NCI-H187 treated with DMSO at 0.1 percent for 48 hours (cell line): ENCODE data around the gene ESR1.

Experiments used
- DNase-seq: peaks from one replicate; lab custom pipeline; 2025; lab: John Stamatoyannopoulos, UW

The ESR1 gene

GRCh38 chr6:152094992-152095592, 287.6 kb downstream of the ESR1 start:
- no peak for DNase-seq

- DNase-seq = no peak
These were observed 289.5 kb downstream of the ESR1 start for GRCh38 chr6:152096863-152097496.

GRCh38 chr6:152098683-152099082, 291.2 kb downstream of the ESR1 start:
- no peak for DNase-seq

GRCh38 chr6:152099446-152100182, 292.1 kb downstream of the ESR1 start:
- no peak for DNase-seq

GRCh38 chr6:152100183-152100618, 292.7 kb downstream of the ESR1 start:
- DNase-seq = no peak

GRCh38 chr6:152107973-152108372, 300.5 kb downstream of the ESR1 start:
- DNase-seq = no peak

GRCh38 chr6:152110886-152111820, 303.7 kb downstream of the ESR1 start:
- no peak for DNase-seq

GRCh38 chr6:152112491-152113261, 305.2 kb downstream of the ESR1 start:
- no peak for DNase-seq

- DNase-seq = no peak
These were observed 310.0 kb downstream of the ESR1 start for GRCh38 chr6:152117156-152118133.

GRCh38 chr6:152118224-152118623, 310.7 kb downstream of the ESR1 start:
- DNase-seq = no peak

- DNase-seq = no peak
These were observed 311.2 kb downstream of the ESR1 start for GRCh38 chr6:152118678-152119077.

GRCh38 chr6:152119831-152120230, 312.3 kb downstream of the ESR1 start:
- no peak for DNase-seq

GRCh38 chr6:152121910-152122309, 314.4 kb downstream of the ESR1 start:
- DNase-seq = no peak

GRCh38 chr6:152122434-152122833, 315.0 kb downstream of the ESR1 start:
- no peak for DNase-seq

GRCh38 chr6:152123076-152123475, 315.6 kb downstream of the ESR1 start:
- DNase-seq = no peak

- no peak for DNase-seq
These were observed 317.1 kb downstream of the ESR1 start for GRCh38 chr6:152124429-152125074.

- DNase-seq = no peak
These were observed 320.1 kb downstream of the ESR1 start for GRCh38 chr6:152127432-152128165.

- DNase-seq = no peak
These were observed 322.2 kb downstream of the ESR1 start for GRCh38 chr6:152129691-152130151.

GRCh38 chr6:152130441-152130840, 323.0 kb downstream of the ESR1 start:
- no peak for DNase-seq
